ENCODE results near the gene HS3ST3A1. TPM values are rescaled to one million over a fixed set of nuclear protein-coding genes. Genes with fewer than 3 reads are reported as not detected.
A peak's percentile ranks its signal among the peaks of the same experiment; 100 is the strongest.

The HS3ST3A1 gene
- total RNA-seq, 1 donor from 2014 or later, result 8.6 TPM

DNA sequence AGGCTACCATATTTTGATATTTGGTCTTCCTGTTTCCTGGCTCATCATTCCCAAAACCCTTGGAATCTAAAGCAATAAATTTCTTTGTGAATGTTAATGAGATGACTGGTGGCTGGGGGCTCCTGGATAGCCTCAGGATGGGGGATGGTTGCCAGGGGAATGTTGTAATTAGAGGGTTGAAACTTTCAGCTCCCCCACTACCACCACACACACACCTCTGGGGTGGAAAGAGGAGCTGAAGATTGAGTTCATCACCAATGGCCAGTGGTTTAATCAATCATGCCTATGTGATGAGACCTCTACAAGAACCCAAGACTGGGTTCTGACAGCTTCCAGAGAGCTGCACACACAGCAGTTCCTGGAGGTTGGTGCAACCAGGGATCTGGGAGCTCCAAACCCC is 59.1 kb downstream of the HS3ST3A1 start:
- TF ChIP-seq POLR2AphosphoS5 (IDR thresholded peaks at IDR 0.05; ENCODE audit: insufficient read depth in 1 of 2, low read depth in 1 of 2) (no peak), POLR2A (IDR thresholded peaks at IDR 0.05) (no peak)
- TF ChIP-seq, protein P1, sequence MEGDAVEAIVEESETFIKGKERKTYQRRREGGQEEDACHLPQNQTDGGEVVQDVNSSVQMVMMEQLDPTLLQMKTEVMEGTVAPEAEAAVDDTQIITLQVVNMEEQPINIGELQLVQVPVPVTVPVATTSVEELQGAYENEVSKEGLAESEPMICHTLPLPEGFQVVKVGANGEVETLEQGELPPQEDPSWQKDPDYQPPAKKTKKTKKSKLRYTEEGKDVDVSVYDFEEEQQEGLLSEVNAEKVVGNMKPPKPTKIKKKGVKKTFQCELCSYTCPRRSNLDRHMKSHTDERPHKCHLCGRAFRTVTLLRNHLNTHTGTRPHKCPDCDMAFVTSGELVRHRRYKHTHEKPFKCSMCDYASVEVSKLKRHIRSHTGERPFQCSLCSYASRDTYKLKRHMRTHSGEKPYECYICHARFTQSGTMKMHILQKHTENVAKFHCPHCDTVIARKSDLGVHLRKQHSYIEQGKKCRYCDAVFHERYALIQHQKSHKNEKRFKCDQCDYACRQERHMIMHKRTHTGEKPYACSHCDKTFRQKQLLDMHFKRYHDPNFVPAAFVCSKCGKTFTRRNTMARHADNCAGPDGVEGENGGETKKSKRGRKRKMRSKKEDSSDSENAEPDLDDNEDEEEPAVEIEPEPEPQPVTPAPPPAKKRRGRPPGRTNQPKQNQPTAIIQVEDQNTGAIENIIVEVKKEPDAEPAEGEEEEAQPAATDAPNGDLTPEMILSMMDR (IDR thresholded peaks at IDR 0.05), result no peak
- H3K4me3 ChIP-seq, result no peak overlapping the region
- peak overlapping the region; percentile 58 for H3K27ac ChIP-seq
- no peak for DNase-seq (ENCODE audit: extremely low spot score in 2 of 2)
- peaks cover 14% of the 10 kb centered on the region for H3K4me1 ChIP-seq
- no peaks in the 10 kb centered on the region for H3K36me3 ChIP-seq
- no peaks in the 10 kb centered on the region for H3K27me3 ChIP-seq
- intact Hi-C loops (cut with DNase I), result no loop called here
- no peaks in the 10 kb centered on the region for H3K9me3 ChIP-seq

DNA sequence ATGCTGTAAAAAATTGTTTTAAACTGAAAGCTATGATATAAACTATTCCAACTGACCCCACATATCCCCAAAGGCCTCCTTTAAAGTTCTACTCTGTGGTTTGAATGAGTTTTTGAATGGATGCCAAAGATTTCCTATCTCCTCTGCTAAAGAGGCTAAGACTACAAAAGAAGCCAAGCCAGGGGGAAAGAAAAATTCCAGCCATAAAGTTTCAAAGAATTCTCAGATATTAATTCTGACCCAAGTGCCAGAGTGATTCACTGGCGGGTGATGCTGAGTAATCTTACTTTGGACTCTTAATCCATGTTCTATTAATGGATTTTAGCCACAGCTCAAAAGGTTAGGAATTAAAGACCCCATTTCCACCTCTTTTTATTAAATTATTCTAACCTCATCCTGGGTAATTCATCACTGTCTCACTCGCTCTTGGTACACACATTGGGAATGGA is 60.7 kb downstream of the HS3ST3A1 start:
- Histone ChIP-seq H3K27ac (peak overlapping the region; percentile 58), H3K36me3 (no peaks in the 10 kb centered on the region), H3K4me3 (no peak overlapping the region), H3K4me1 (peaks cover 14% of the 10 kb centered on the region), H3K27me3 (no peaks in the 10 kb centered on the region), H3K9me3 (no peaks in the 10 kb centered on the region)
- no peak for TF ChIP-seq POLR2A (IDR thresholded peaks at IDR 0.05)
- TF ChIP-seq, protein P1 (IDR thresholded peaks at IDR 0.05), result no peak
- TF ChIP-seq POLR2AphosphoS5 (IDR thresholded peaks at IDR 0.05; ENCODE audit: insufficient read depth in 1 of 2, low read depth in 1 of 2), result peak in 1 of 2 donors; percentile 39
- intact Hi-C loops (cut with DNase I), result no loop called here
- DNase-seq (ENCODE audit: extremely low spot score in 2 of 2), result no peak

DNA sequence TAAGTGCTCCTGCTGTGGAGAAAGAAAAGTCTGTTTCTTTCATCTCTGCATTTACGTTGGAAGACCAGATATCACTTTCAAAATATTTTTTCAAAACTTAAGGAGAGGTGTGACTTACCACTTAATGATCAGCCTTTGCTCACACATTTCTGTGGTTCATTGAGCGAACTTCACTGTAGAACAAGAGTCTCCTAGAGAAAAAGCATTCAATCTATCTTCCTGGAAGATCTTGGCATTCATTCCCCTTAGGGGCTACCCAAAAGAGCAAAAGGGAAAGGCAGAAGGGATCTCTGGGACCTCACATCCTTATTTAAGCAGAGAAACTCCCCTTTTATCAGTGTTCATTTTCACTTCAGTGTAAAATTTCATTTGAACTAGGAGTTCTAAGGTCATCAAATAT is 61.2 kb downstream of the HS3ST3A1 start:
- Histone ChIP-seq H3K4me3 (no peak overlapping the region), H3K27ac (peak overlapping the region; percentile 58), H3K4me1 (peaks cover 14% of the 10 kb centered on the region), H3K9me3 (no peaks in the 10 kb centered on the region), H3K27me3 (no peaks in the 10 kb centered on the region), H3K36me3 (no peaks in the 10 kb centered on the region)
- intact Hi-C loops (cut with DNase I), result no loop called here
- no peak for DNase-seq (ENCODE audit: extremely low spot score in 2 of 2)
- TF ChIP-seq POLR2AphosphoS5 (IDR thresholded peaks at IDR 0.05; ENCODE audit: insufficient read depth in 1 of 2, low read depth in 1 of 2) (no peak), POLR2A (IDR thresholded peaks at IDR 0.05) (no peak)
- TF ChIP-seq, protein P1 (IDR thresholded peaks at IDR 0.05), result no peak

DNA sequence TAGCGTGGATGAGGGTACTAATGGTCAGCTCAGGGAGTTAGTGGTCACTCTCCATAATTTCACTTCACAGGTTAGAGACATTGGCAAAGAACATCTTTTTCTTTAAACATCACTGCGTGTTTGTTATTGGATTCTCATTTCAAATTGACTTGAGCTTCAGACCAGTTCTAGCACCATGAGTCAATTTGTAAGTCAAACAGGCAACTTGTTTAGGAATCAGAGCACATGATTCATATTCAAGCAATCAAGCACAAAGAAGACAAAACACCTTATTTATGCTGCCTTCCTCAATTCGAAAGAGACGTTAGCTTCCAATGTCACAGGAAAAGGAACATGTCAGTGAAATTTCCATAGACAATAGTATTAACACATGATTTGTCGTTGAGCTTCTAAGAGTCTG is 62.3 kb downstream of the HS3ST3A1 start:
- TF ChIP-seq, protein P1 (IDR thresholded peaks at IDR 0.05), result no peak
- TF ChIP-seq POLR2AphosphoS5 (IDR thresholded peaks at IDR 0.05; ENCODE audit: insufficient read depth in 1 of 2, low read depth in 1 of 2) (no peak), POLR2A (IDR thresholded peaks at IDR 0.05) (no peak)
- no peaks in the 10 kb centered on the region for H3K9me3 ChIP-seq
- H3K4me3 ChIP-seq, result no peak overlapping the region
- DNase-seq (ENCODE audit: extremely low spot score in 2 of 2), result no peak
- intact Hi-C loops (cut with DNase I), result no loop called here
- H3K36me3 ChIP-seq, result no peaks in the 10 kb centered on the region
- peaks cover 14% of the 10 kb centered on the region for H3K4me1 ChIP-seq
- no peak overlapping the region for H3K27ac ChIP-seq
- H3K27me3 ChIP-seq, result no peaks in the 10 kb centered on the region

DNA sequence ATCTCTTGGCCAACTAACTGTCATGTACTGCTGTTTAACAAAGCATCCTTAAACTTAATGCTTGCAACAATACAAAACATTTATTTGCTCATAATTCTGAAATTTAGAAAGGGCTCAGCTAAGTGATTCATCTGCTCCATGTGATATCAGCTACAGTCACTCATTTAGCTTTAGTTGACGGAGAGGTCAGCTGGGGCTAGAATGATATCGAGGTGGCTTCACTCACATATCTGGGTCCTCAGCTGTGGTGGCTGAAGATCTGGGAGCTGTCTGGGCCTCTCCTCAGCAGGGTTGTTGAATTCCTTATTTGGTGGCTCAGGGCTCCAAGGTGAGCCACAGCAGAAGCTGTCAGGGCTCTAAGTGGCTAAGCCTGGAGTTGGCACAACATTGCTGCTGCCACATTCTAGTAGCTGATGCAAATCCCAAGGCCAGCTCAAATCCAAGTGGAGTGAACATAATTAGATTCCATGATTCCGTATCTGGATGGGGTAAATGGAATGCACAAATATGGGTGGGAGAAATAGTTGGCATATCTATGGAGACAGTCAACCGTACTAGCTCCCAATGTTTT is 62.8 kb downstream of the HS3ST3A1 start:
- Histone ChIP-seq H3K4me1 (peaks cover 14% of the 10 kb centered on the region), H3K4me3 (no peak overlapping the region), H3K27me3 (no peaks in the 10 kb centered on the region), H3K9me3 (no peaks in the 10 kb centered on the region), H3K27ac (no peak overlapping the region), H3K36me3 (no peaks in the 10 kb centered on the region)
- TF ChIP-seq POLR2A (IDR thresholded peaks at IDR 0.05) (no peak), POLR2AphosphoS5 (IDR thresholded peaks at IDR 0.05; ENCODE audit: insufficient read depth in 1 of 2, low read depth in 1 of 2) (no peak)
- TF ChIP-seq, protein P1 (IDR thresholded peaks at IDR 0.05), result no peak
- intact Hi-C loops (cut with DNase I), result no loop called here
- no peak for DNase-seq (ENCODE audit: extremely low spot score in 2 of 2)

Data from vagina (tissue), 2 donors.